HepG2 (cell line): Measurements from ENCODE around the gene CMA1.
"Not testable (repeated sequence)": the region's sequence is repeated elsewhere in the genome, so short reads cannot be mapped to it uniquely, and the experiment has no call there.

ENCODE experiments used
- ARNT ChIP-seq: fragments of 450-650 bp; IDR thresholded peaks from 2 replicates; pipeline ENCODE4 v1.6.1; 2017
- ELF4 ChIP-seq: sonication (generic); formaldehyde crosslinking; IDR thresholded peaks from 2 replicates; pipeline ENCODE4 v1.5.0; 2020; ENCODE audit warnings: missing genetic modification reagents, mild to moderate bottlenecking, moderate library complexity, borderline replicate concordance
- HNRNPUL1 ChIP-seq: fragments of 200-400 bp; formaldehyde crosslinking; IDR thresholded peaks from 2 replicates; pipeline ENCODE4 v1.6.1; 2017; ENCODE audit warnings: low read depth, mild to moderate bottlenecking, low read length, moderate library complexity
- POLR2A ChIP-seq, 2 experiments: IDR thresholded peaks; 2 replicates each; pipeline ENCODE4 v1.6.1; 2011; ENCODE audit warnings: low read depth in 2 of 2, low read length in 2 of 2, mild to moderate bottlenecking in 1 of 2, moderate library complexity in 1 of 2; ENCODE audit not compliant: insufficient read depth in 1 of 2
- RNF2 ChIP-seq: fragments of 450-650 bp; conservative IDR thresholded peaks from 2 replicates; pipeline ENCODE4 v1.6.1; 2016; ENCODE audit warnings: low read depth
- SP2 ChIP-seq: sonication (generic); formaldehyde crosslinking; IDR thresholded peaks from 2 replicates; pipeline ENCODE4 v1.5.1; 2020; ENCODE audit warnings: mild to moderate bottlenecking, missing genetic modification reagents
- ZNF644 ChIP-seq: IDR thresholded peaks from 2 replicates; pipeline ENCODE4 v1.6.1; 2016; ENCODE audit warnings: low read depth
- TF ChIP-seq, protein P1 (sequence below): sonication (generic); formaldehyde crosslinking; IDR thresholded peaks from 2 replicates; pipeline ENCODE4 v1.5.0; 2020; ENCODE audit warnings: mild to moderate bottlenecking, missing genetic modification reagents

GRCh38 chr14:24479999-24480398 lies 28.1 kb downstream of the CMA1 start:
- not testable (repeated sequence) for TF ChIP-seq HNRNPUL1; ARNT; RNF2; ZNF644 (CRISPR knock-in tag); SP2 (CRISPR knock-in tag); POLR2A (IDR thresholded peaks at IDR 0.05; ENCODE audit: insufficient read depth in 1 of 2, low read depth in 2 of 2, low read length in 2 of 2); ELF4 (CRISPR knock-in tag)
- TF ChIP-seq, protein P1, sequence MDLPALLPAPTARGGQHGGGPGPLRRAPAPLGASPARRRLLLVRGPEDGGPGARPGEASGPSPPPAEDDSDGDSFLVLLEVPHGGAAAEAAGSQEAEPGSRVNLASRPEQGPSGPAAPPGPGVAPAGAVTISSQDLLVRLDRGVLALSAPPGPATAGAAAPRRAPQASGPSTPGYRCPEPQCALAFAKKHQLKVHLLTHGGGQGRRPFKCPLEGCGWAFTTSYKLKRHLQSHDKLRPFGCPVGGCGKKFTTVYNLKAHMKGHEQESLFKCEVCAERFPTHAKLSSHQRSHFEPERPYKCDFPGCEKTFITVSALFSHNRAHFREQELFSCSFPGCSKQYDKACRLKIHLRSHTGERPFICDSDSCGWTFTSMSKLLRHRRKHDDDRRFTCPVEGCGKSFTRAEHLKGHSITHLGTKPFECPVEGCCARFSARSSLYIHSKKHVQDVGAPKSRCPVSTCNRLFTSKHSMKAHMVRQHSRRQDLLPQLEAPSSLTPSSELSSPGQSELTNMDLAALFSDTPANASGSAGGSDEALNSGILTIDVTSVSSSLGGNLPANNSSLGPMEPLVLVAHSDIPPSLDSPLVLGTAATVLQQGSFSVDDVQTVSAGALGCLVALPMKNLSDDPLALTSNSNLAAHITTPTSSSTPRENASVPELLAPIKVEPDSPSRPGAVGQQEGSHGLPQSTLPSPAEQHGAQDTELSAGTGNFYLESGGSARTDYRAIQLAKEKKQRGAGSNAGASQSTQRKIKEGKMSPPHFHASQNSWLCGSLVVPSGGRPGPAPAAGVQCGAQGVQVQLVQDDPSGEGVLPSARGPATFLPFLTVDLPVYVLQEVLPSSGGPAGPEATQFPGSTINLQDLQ (CRISPR knock-in tag) = not testable (repeated sequence)
